GM13977 (cell line): ENCODE measurements around the gene AS3MT.

Experiments used
- DNase-seq: peaks from one replicate; pipeline ENCODE4 v3.0.0; 2012; ENCODE audit warnings: low spot score
- in situ Hi-C: fragments of 300-500 bp; cut with MboI; formaldehyde crosslinking; loops from one replicate; pipeline ENCODE4 v1.12.0; 2022; ENCODE audit warnings: low sequenced_read_pairs, low pct_unique_long_range_greater_than_20kb, mixed read lengths, inconsistent platforms; ENCODE audit not compliant: unreplicated experiment
- TF ChIP-seq, protein P1 (sequence below): IDR thresholded peaks from 2 replicates; pipeline ENCODE4 v1.5.1; 2012; ENCODE audit warnings: mild to moderate bottlenecking, control low read depth; ENCODE audit not compliant: insufficient read depth; ENCODE audit errors: extremely low read depth, missing control alignments

The AS3MT gene

GRCh38 chr10:102878629-102879028 is 9.4 kb downstream of the AS3MT start:
- in situ Hi-C loops: no loop called here
- TF ChIP-seq, protein P1, sequence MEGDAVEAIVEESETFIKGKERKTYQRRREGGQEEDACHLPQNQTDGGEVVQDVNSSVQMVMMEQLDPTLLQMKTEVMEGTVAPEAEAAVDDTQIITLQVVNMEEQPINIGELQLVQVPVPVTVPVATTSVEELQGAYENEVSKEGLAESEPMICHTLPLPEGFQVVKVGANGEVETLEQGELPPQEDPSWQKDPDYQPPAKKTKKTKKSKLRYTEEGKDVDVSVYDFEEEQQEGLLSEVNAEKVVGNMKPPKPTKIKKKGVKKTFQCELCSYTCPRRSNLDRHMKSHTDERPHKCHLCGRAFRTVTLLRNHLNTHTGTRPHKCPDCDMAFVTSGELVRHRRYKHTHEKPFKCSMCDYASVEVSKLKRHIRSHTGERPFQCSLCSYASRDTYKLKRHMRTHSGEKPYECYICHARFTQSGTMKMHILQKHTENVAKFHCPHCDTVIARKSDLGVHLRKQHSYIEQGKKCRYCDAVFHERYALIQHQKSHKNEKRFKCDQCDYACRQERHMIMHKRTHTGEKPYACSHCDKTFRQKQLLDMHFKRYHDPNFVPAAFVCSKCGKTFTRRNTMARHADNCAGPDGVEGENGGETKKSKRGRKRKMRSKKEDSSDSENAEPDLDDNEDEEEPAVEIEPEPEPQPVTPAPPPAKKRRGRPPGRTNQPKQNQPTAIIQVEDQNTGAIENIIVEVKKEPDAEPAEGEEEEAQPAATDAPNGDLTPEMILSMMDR: no peak
- DNase-seq: no peak

- no peak for DNase-seq
- TF ChIP-seq, protein P1: no peak
- in situ Hi-C loops: no loop called here
Measured at GRCh38 chr10:102880256-102880655, 11.0 kb downstream of the AS3MT start.

DNA sequence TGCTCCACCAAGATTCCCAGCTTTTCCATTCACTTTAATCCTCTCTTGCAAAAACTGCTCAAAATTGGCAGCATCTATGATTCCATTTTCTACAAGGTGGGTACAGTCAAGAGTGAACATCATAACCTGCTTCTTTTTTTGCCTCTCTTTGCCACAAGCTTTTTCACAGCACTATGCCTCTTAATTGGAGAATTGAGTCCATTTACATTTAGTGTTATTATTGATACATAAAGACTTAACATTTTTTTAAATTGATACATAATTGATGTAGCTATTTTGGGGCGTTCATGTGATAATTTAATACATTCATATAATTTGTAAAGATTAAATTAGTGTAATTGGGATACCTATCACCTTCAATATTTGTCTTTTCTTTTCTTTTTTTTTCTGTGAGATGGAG is 18.8 kb downstream of the AS3MT start:
- DNase-seq: no peak
- in situ Hi-C loops: no loop called here
- TF ChIP-seq, protein P1: no peak

DNA sequence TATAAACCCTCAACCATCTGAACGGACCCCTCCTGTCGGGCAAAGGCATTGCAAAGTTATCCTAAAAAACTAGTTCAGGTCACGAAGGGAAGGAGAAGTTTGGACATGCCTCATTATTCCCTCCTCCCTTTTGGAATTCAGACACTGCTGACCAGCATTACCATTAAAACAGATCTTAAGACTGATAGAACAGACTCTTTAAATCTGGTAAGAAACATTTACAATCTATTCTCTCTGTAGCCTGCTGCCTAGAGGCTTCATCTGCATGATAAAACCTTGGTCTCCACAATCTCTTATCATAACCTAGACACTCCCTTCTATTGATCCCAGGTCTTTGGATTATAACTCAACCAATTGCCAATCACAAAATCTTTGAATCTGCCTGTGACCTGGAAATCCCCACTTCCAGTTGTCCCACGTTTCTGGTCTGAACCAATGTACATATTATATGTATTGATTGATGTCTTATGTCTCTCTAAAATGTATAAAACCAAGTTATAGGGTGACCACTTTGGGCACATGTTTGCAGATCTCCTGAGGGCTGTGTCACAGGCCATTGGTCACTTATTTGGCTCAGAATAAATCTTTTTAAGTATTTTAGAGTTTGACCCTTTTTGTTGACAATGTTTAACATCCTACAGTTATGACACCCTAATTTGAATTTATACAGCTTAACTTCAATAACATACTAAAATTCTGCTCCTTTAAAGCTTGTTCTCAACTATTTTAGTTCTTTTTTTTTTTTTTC is 25.4 kb downstream of the AS3MT start:
- DNase-seq: no peak
- TF ChIP-seq, protein P1: no peak
- in situ Hi-C loops: no loop called here

GRCh38 chr10:102900006-102900405 is 30.7 kb downstream of the AS3MT start:
- no peak for DNase-seq
- in situ Hi-C loops: no loop called here
- TF ChIP-seq, protein P1: no peak

DNA sequence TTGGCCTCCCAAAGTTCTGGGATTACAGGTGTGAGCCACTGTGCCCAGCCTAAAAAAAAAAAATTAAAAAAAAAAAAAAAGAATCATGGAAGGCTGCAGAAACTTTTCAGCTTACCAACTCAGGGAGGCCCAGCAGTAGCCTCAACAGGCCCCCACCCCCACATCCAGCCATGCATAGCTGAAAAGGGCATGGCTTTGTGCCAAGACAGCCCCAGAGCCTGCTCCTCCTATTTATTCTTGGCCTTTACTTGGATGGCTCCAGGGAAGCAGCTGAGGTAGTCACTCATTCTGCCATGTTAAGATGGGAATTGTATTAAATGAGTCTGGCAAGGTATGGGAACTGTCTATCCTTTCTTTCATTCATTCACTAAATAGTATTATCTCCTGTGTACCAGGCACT is 35.1 kb downstream of the AS3MT start:
- no peak for DNase-seq
- TF ChIP-seq, protein P1: no peak
- in situ Hi-C loops: no loop called here
